ENCODE data around the gene PHRF1. TPM values are rescaled to one million over a fixed set of nuclear protein-coding genes. Genes with fewer than 3 reads are reported as not detected.

Gene PHRF1
- total and polyA plus RNA-seq, 2 of the 4 experiments (the other 2 are of a cell fraction), result 10.9 to 17.5 TPM

DNA sequence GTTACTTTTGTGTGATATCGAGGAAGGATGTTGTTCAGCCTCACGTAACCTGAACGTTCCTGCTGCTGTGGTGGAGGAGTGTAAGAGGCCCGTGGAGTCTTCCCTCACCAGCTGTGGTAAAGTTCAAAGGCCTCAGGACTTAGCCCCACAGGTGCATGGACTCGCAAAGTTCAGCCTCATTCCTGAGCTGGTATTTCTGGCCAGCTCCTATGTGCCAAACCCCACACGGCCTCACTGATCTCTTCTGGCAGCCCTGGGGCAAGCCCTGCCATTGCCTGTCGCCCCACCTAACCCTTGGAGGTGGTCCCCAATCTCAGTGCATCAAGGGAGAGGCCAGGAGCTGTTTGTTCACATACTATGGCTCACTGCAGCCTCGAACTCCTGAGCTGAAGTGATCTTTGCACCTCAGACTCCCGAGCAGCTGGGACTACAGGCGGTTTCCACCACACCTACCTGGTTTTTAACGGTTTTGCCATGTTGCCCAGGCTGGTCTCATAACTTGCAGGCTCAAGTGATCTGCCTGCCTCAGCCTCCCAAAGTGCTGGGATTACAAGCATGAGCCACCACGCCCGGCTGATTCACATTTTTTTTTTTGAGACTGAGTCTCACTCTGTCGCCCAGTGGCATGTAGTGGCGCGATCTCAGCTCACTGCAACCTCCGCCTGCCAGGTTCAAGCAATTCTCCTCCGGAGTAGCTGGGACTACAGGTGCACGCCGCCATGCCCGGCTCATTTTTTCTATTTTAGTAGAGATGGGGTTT lies 2.2 kb downstream of the PHRF1 start:
- Histone ChIP-seq H2AFZ (replicated peaks; ENCODE audit: low read length, poor library complexity) (no peak overlapping the region), H3K4me3 (ENCODE audit: insufficient read depth, low read depth, low read length) (no peak overlapping the region), H3K4me1 (ENCODE audit: control insufficient read depth, insufficient read depth, low read length) (peaks cover 16% of the 10 kb centered on the region), H2BK20ac (ENCODE audit: low read depth, low read length) (no peak overlapping the region), H3K79me1 (ENCODE audit: low read depth in 1 of 2, low read length in 2 of 2) (peaks cover 2 to 43% of the 10 kb centered on the region in 2 experiments; a peak in 3 of 4 replicates), H3K27ac (ENCODE audit: insufficient read depth, low read length) (no peak overlapping the region), H3K4me2 (ENCODE audit: low read depth, low read length) (peak overlapping the region; percentile 95), H2BK15ac (ENCODE audit: low read depth, low read length) (no peak overlapping the region), H4K91ac (ENCODE audit: insufficient read depth, low read depth, low read length) (no peak overlapping the region), H2BK120ac (ENCODE audit: low read depth, low read length) (no peak overlapping the region), H4K8ac (ENCODE audit: low read depth in 2 of 2, low read length in 2 of 2) (no peak overlapping the region), H2AK9ac (replicated peaks; ENCODE audit: low read depth, low read length, poor library complexity) (peak overlapping the region; percentile 82), H4K5ac (ENCODE audit: low read depth, low read length) (no peak overlapping the region), H3K9ac (ENCODE audit: low read depth, low read length) (no peak overlapping the region), H3K27me3 (ENCODE audit: control insufficient read depth, insufficient read depth, low read length) (no peaks in the 10 kb centered on the region; the same call in 1 of the 2 replicates), H3K14ac (replicated peaks; ENCODE audit: low read depth, low read length) (no peak overlapping the region), H3K9me1 (ENCODE audit: insufficient read depth, low read length) (peaks cover 18% of the 10 kb centered on the region), H3K23ac (ENCODE audit: low read depth, low read length) (peak overlapping the region; percentile 67), H2AK5ac (ENCODE audit: low read depth, low read length) (no peak overlapping the region; the same call in 1 of the 2 replicates), H3K56ac (ENCODE audit: extremely low read depth, insufficient read depth, low read length) (no peak overlapping the region), H3K9me3 (ENCODE audit: control insufficient read depth, insufficient read depth, low read length) (no peaks in the 10 kb centered on the region), H3K4ac (ENCODE audit: low read depth, low read length) (no peak overlapping the region), H3K36me3 (ENCODE audit: control insufficient read depth, insufficient read depth, low read length) (peaks cover 12% of the 10 kb centered on the region), H4K20me1 (ENCODE audit: insufficient read depth, low read length) (peaks cover 62% of the 10 kb centered on the region), H3K18ac (ENCODE audit: low read depth, low read length) (no peak overlapping the region), H2BK5ac (ENCODE audit: low read depth, low read length, poor library complexity, severe bottlenecking) (no peak overlapping the region)
- in situ Hi-C loops (cut with MboI; ENCODE audit: low sequenced_read_pairs) (no loop called here), intact Hi-C loops (cut with micrococcal nuclease) (no loop called here), dilution Hi-C loops (cut with HindIII; ENCODE audit: low sequenced_read_pairs, unreplicated experiment) (no loop called here)
- no peak for DNase-seq
- TF ChIP-seq RAD21 (IDR thresholded peaks at IDR 0.05; ENCODE audit: low read length) (no peak), POLR2A (IDR thresholded peaks at IDR 0.05; ENCODE audit: low read depth, low read length) (no peak), MAZ (IDR thresholded peaks at IDR 0.05; ENCODE audit: borderline replicate concordance, low read depth, low read length) (no peak), CHD1 (IDR thresholded peaks at IDR 0.05; ENCODE audit: low read depth, low read length) (no peak), SMC3 (IDR thresholded peaks at IDR 0.05; ENCODE audit: low read depth, low read length) (no peak), FOS (IDR thresholded peaks at IDR 0.05; ENCODE audit: low read depth, low read length) (no peak), MXI1 (IDR thresholded peaks at IDR 0.05; ENCODE audit: borderline replicate concordance, low read depth, low read length) (no peak), CEBPB (IDR thresholded peaks at IDR 0.05; ENCODE audit: low read depth, low read length) (no peak), RFX5 (IDR thresholded peaks at IDR 0.05; ENCODE audit: low read depth, low read length) (no peak)
- TF ChIP-seq, protein P1, sequence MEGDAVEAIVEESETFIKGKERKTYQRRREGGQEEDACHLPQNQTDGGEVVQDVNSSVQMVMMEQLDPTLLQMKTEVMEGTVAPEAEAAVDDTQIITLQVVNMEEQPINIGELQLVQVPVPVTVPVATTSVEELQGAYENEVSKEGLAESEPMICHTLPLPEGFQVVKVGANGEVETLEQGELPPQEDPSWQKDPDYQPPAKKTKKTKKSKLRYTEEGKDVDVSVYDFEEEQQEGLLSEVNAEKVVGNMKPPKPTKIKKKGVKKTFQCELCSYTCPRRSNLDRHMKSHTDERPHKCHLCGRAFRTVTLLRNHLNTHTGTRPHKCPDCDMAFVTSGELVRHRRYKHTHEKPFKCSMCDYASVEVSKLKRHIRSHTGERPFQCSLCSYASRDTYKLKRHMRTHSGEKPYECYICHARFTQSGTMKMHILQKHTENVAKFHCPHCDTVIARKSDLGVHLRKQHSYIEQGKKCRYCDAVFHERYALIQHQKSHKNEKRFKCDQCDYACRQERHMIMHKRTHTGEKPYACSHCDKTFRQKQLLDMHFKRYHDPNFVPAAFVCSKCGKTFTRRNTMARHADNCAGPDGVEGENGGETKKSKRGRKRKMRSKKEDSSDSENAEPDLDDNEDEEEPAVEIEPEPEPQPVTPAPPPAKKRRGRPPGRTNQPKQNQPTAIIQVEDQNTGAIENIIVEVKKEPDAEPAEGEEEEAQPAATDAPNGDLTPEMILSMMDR (conservative IDR thresholded peaks at IDR 0.05; ENCODE audit: low read depth, low read length), result no peak
- TF ChIP-seq, protein P2, sequence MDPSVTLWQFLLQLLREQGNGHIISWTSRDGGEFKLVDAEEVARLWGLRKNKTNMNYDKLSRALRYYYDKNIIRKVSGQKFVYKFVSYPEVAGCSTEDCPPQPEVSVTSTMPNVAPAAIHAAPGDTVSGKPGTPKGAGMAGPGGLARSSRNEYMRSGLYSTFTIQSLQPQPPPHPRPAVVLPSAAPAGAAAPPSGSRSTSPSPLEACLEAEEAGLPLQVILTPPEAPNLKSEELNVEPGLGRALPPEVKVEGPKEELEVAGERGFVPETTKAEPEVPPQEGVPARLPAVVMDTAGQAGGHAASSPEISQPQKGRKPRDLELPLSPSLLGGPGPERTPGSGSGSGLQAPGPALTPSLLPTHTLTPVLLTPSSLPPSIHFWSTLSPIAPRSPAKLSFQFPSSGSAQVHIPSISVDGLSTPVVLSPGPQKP (IDR thresholded peaks at IDR 0.05; ENCODE audit: borderline replicate concordance, low read depth, low read length), result no peak
- TF ChIP-seq, protein P3, sequence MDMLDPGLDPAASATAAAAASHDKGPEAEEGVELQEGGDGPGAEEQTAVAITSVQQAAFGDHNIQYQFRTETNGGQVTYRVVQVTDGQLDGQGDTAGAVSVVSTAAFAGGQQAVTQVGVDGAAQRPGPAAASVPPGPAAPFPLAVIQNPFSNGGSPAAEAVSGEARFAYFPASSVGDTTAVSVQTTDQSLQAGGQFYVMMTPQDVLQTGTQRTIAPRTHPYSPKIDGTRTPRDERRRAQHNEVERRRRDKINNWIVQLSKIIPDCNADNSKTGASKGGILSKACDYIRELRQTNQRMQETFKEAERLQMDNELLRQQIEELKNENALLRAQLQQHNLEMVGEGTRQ (IDR thresholded peaks at IDR 0.05; ENCODE audit: low read depth, low read length), result no peak
- ChIA-PET CTCF (no interaction called here), POLR2A (ENCODE audit: unreplicated experiment) (no interaction called here)
- no peak for ATAC-seq (ENCODE audit: low read depth)
- 82% methylated on average over 11 of the region's 21 CpGs; no CpG with 5 or more reads in 1 of the 2 experiments for WGBS, 2 experiments (ENCODE audit: extremely low coverage in 2 of 2, insufficient read length in 1 of 2)
- no TSS peak for BruUV-seq (replicated peaks)

All from IMR-90 (cell line).